Keratinocyte (primary cell): Measurements from ENCODE around the gene GTF2A1.

ENCODE experiments used
- EZH2 ChIP-seq: IDR thresholded peaks from one replicate; pipeline ENCODE4 v1.6.1; 2012; ENCODE audit warnings: inconsistent platforms, mild to moderate bottlenecking, low read length, moderate library complexity
- TF ChIP-seq, protein P1 (sequence below), 3 experiments: IDR thresholded peaks in 1 of 3; conservative IDR thresholded peaks in 1 of 3; optimal IDR thresholded peaks in 1 of 3; 2 replicates in 2 of 3; 3 replicates in 1 of 3; pipeline versions ENCODE3 to v1.5.1; 2011; ENCODE audit warnings: low read length in 3 of 3, mild to moderate bottlenecking in 3 of 3, moderate library complexity in 2 of 3, control low read depth in 1 of 3, inconsistent platforms in 1 of 3; ENCODE audit not compliant: insufficient read depth in 2 of 3; ENCODE audit errors: extremely low read depth in 1 of 3

GRCh38 chr14:81252278-81252677 lies 31.5 kb upstream of the GTF2A1 start:
- TF ChIP-seq, protein P1, sequence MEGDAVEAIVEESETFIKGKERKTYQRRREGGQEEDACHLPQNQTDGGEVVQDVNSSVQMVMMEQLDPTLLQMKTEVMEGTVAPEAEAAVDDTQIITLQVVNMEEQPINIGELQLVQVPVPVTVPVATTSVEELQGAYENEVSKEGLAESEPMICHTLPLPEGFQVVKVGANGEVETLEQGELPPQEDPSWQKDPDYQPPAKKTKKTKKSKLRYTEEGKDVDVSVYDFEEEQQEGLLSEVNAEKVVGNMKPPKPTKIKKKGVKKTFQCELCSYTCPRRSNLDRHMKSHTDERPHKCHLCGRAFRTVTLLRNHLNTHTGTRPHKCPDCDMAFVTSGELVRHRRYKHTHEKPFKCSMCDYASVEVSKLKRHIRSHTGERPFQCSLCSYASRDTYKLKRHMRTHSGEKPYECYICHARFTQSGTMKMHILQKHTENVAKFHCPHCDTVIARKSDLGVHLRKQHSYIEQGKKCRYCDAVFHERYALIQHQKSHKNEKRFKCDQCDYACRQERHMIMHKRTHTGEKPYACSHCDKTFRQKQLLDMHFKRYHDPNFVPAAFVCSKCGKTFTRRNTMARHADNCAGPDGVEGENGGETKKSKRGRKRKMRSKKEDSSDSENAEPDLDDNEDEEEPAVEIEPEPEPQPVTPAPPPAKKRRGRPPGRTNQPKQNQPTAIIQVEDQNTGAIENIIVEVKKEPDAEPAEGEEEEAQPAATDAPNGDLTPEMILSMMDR (optimal IDR thresholded peaks at IDR 0.05 in 1 of 3, IDR thresholded peaks at IDR 0.05 in 1 of 3, conservative IDR thresholded peaks at IDR 0.05 in 1 of 3; ENCODE audit: extremely low read depth in 1 of 3, insufficient read depth in 2 of 3, low read length in 3 of 3): no peak
- TF ChIP-seq EZH2: no peak
